HEK293T (cell line): ENCODE data around the gene POLR2I.
"Not testable (repeated sequence)": the region's sequence is repeated elsewhere in the genome, so short reads cannot be mapped to it uniquely, and the experiment has no call there.

ENCODE experiments used
- CTCF ChIA-PET: fragments of 350-600 bp; formaldehyde crosslinking; extraction: SDS; loops from one replicate; lab custom pipeline; 2021; ENCODE audit warnings: antibody characterized with exemption, inconsistent platforms; lab: Yijun Ruan, JAX
- POLR2A ChIA-PET: fragments of 350-600 bp; formaldehyde crosslinking; extraction: SDS; loops from one replicate; lab custom pipeline; 2020; ENCODE audit warnings: antibody characterized with exemption, inconsistent platforms; lab: Yijun Ruan, JAX
- DNase-seq: peaks from one replicate; pipeline ENCODE4 v3.0.0; 2012; ENCODE audit warnings: mixed read lengths; ENCODE audit errors: extremely low spot score
- ARNT ChIP-seq: fragments of 450-650 bp; IDR thresholded peaks from 2 replicates; pipeline ENCODE4 v1.6.1; 2017; ENCODE audit warnings: mild to moderate bottlenecking
- BHLHE40 ChIP-seq: fragments of 450-650 bp; IDR thresholded peaks from 2 replicates; pipeline ENCODE4 v1.6.1; 2016; ENCODE audit warnings: mild to moderate bottlenecking, moderate library complexity, borderline replicate concordance
- CTBP1 ChIP-seq: fragments of 450-650 bp; IDR thresholded peaks from 2 replicates; pipeline ENCODE4 v1.6.1; 2016; ENCODE audit warnings: borderline replicate concordance
- ELF4 ChIP-seq: fragments of 450-650 bp; IDR thresholded peaks from 2 replicates; pipeline ENCODE4 v1.6.1; 2017; ENCODE audit warnings: antibody characterized with exemption
- FOXA1 ChIP-seq: fragments of 450-650 bp; IDR thresholded peaks from 2 replicates; pipeline ENCODE4 v1.6.1; 2016; ENCODE audit warnings: mild to moderate bottlenecking
- FOXK2 ChIP-seq: fragments of 450-650 bp; IDR thresholded peaks from 2 replicates; pipeline ENCODE4 v1.6.1; 2016; ENCODE audit warnings: mild to moderate bottlenecking
- FOXM1 ChIP-seq: fragments of 450-650 bp; IDR thresholded peaks from 2 replicates; pipeline ENCODE4 v1.6.1; 2017; ENCODE audit warnings: mild to moderate bottlenecking, borderline replicate concordance
- HDGF ChIP-seq: fragments of 450-650 bp; IDR thresholded peaks from 2 replicates; pipeline ENCODE4 v1.6.1; 2017; ENCODE audit warnings: antibody characterized with exemption, borderline replicate concordance
- L3MBTL2 ChIP-seq: fragments of 450-650 bp; conservative IDR thresholded peaks from 2 replicates; pipeline ENCODE4 v1.6.1; 2016; ENCODE audit warnings: mild to moderate bottlenecking
- LEF1 ChIP-seq: fragments of 450-650 bp; IDR thresholded peaks from 2 replicates; pipeline ENCODE4 v1.6.1; 2017; ENCODE audit warnings: mild to moderate bottlenecking, borderline replicate concordance
- NFRKB ChIP-seq: fragments of 450-650 bp; IDR thresholded peaks from 2 replicates; pipeline ENCODE4 v1.6.1; 2016; ENCODE audit warnings: mild to moderate bottlenecking, moderate library complexity
- SP1 ChIP-seq: fragments of 450-650 bp; IDR thresholded peaks from 2 replicates; pipeline ENCODE4 v1.6.1; 2017
- SUZ12 ChIP-seq: fragments of 450-650 bp; IDR thresholded peaks from 2 replicates; pipeline ENCODE4 v1.6.1; 2016; ENCODE audit warnings: mild to moderate bottlenecking
- TARDBP ChIP-seq: fragments of 450-650 bp; IDR thresholded peaks from 2 replicates; pipeline ENCODE4 v1.6.1; 2016
- ZNF384 ChIP-seq: fragments of 450-650 bp; IDR thresholded peaks from 2 replicates; pipeline ENCODE4 v1.6.1; 2016
- TF ChIP-seq, protein P1 (sequence below): fragments of 450-650 bp; IDR thresholded peaks from 2 replicates; pipeline ENCODE4 v1.6.1; 2016

The POLR2I gene

DNA sequence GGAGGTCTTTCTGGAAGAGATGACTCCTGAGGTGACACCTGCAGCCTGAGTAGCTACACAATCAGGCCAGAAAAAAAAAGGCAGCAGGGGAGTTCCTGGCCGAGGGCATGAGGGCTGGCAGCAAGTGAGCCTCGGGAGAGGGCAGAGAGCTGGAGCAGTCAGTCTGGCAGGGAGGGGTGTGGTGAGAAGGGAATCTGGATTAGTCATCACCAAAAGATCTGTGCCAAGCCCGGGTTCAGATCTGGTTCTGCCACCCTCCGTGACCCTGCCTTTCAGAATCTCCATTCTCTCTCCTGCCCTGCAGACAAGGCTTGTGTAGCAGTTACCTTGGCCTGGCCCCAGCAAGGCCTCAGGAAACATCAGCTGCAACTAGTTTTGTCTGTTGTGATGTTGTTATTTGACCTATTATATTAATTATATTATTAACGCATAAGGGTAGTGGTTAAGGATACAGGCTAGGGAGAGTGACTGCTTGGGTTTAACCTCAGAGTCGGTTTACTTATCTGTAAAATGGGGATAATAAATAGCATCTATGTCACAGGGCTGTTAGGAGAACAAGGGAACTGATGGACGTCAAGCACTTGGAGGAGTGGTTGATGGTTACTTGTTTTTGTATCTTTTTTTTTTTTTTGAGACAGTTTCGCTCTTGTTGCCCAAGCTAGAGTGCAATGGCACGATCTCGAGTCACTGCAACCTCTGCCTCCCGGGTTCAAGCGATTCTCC lies 22.4 kb upstream of the POLR2I start:
- TF ChIP-seq ELF4 (no peak), TARDBP (no peak), CTBP1 (no peak), L3MBTL2 (no peak), BHLHE40 (no peak), FOXK2 (no peak), SP1 (no peak), HDGF (no peak), LEF1 (no peak), ARNT (no peak), SUZ12 (no peak), ZNF384 (no peak), NFRKB (no peak), FOXM1 (no peak), FOXA1 (no peak)
- TF ChIP-seq, protein P1, sequence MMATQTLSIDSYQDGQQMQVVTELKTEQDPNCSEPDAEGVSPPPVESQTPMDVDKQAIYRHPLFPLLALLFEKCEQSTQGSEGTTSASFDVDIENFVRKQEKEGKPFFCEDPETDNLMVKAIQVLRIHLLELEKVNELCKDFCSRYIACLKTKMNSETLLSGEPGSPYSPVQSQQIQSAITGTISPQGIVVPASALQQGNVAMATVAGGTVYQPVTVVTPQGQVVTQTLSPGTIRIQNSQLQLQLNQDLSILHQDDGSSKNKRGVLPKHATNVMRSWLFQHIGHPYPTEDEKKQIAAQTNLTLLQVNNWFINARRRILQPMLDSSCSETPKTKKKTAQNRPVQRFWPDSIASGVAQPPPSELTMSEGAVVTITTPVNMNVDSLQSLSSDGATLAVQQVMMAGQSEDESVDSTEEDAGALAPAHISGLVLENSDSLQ, result no peak
- CTCF ChIA-PET, result interaction anchor here (0.7 kb wide), 2 partner anchors 9 to 49 kb away, joined by 3 to 5 read pairs; no protein-coding TSS in a partner anchor
- POLR2A ChIA-PET, result interaction anchor here (0.9 to 3.2 kb wide), 3 partner anchors 9 to 78 kb away, joined by 3 to 23 read pairs (median 5); partner anchors contain the start of genes POLR2I, TBCB, ZNF146 and ZNF565
- DNase-seq, result no peak

GRCh38 chr19:36134867-36135266 lies 20.2 kb upstream of the POLR2I start:
- POLR2A ChIA-PET, DNase-seq, CTCF ChIA-PET: not testable (repeated sequence)

- DNase-seq, CTCF ChIA-PET: not testable (repeated sequence)
- POLR2A ChIA-PET, result interaction anchor here (1.6 kb wide), 1 partner anchor 9 kb away, joined by 9 read pairs; the partner anchor contains the start of gene CAPNS1
Measured at GRCh38 chr19:36131221-36131620, 16.5 kb upstream of the POLR2I start.

GRCh38 chr19:36128392-36128736 lies 13.7 kb upstream of the POLR2I start:
- ChIA-PET POLR2A (interaction anchor here (0.9 to 4.6 kb wide), 15 partner anchors 8 to 722 kb away, joined by 3 to 39 read pairs (median 3); partner anchors contain the start of genes ALKBH6, CAPNS1, POLR2I and TBCB), CTCF (interaction anchor here (0.5 to 1.1 kb wide), 10 partner anchors 8 to 474 kb away, joined by 3 to 8 read pairs (median 4); partner anchors contain the start of gene POLR2I)

GRCh38 chr19:36125557-36125956 lies 10.9 kb upstream of the POLR2I start:
- no peak for DNase-seq
- ChIA-PET CTCF (no interaction called here), POLR2A (interaction anchor here (4.6 kb wide), 1 partner anchor 10 kb away, joined by 39 read pairs; the partner anchor contains the start of genes POLR2I and TBCB)
- TF ChIP-seq TARDBP, result no peak
- no peak for TF ChIP-seq NFRKB
- no peak for TF ChIP-seq CTBP1
- TF ChIP-seq L3MBTL2, result no peak
- TF ChIP-seq ELF4, result no peak
- TF ChIP-seq LEF1, result no peak
- TF ChIP-seq ZNF384, result no peak
- TF ChIP-seq FOXM1, result no peak
- TF ChIP-seq FOXA1, result no peak
- no peak for TF ChIP-seq ARNT
- TF ChIP-seq, protein P1, result no peak
- TF ChIP-seq SP1, result no peak
- no peak for TF ChIP-seq SUZ12

More at GRCh38 chr19:36128392-36128736, 13.7 kb upstream of the POLR2I start:
- no peak for DNase-seq
- 0 out of 2 replicates have a peak, but pooled peaks have one; percentile 49 for TF ChIP-seq L3MBTL2
- no peak for TF ChIP-seq FOXK2

- POLR2A ChIA-PET, result no interaction called here
- DNase-seq, result no peak
- TF ChIP-seq, protein P1, result no peak
- TF ChIP-seq ARNT, result no peak
- TF ChIP-seq CTBP1, result no peak
- no peak for TF ChIP-seq SUZ12
- no peak for TF ChIP-seq FOXK2
- no peak for TF ChIP-seq L3MBTL2
- no peak for TF ChIP-seq TARDBP
- no peak for TF ChIP-seq ELF4
- CTCF ChIA-PET, result no interaction called here
Measured at GRCh38 chr19:36121486-36122124, 6.9 kb upstream of the POLR2I start.

GRCh38 chr19:36120984-36121358 lies 6.3 kb upstream of the POLR2I start:
- TF ChIP-seq ARNT (no peak), NFRKB (no peak), ZNF384 (no peak), FOXA1 (no peak), SP1 (no peak), L3MBTL2 (no peak), HDGF (no peak), CTBP1 (no peak), LEF1 (no peak), BHLHE40 (no peak), FOXM1 (no peak), ELF4 (no peak)
- ChIA-PET POLR2A (no interaction called here), CTCF (no interaction called here)
- no peak for DNase-seq
